ENCODE data around the gene NFIA. TPM values are rescaled to one million over a fixed set of nuclear protein-coding genes. Genes with fewer than 3 reads are reported as not detected.

Gene NFIA
- total and polyA plus RNA-seq, 2 of the 13 experiments (the other 11 are each of a cell fraction or from before 2014, with no cell fraction given): 14.7 to 28.5 TPM

DNA sequence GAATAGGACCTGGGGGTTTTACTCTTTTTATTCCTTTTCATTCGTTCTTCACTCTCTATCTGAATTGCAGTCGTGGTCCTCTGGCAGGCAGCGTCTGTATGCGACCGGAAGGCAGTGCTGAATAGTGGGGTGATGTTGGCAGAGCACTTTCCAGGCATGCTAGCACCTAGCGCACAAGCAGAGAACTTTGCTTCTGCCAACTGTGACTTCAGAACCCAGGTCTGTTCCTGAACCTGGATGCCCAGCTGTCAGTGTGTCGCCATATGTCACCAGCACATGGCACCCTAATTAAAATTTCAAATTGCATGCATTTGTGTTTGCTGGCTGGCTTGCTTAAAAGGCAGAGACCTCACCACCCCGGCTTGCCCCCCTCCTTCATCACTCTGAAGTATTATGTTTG, 116.2 kb downstream of the NFIA start:
- peaks cover 95% of the 10 kb centered on the region for H3K79me2 ChIP-seq (ENCODE audit: insufficient read depth, low read length)
- TF ChIP-seq BCL6 (CRISPR knock-in tag; IDR thresholded peaks at IDR 0.05) (no peak), HOXA7 (CRISPR knock-in tag; IDR thresholded peaks at IDR 0.05) (no peak), RFX5 (IDR thresholded peaks at IDR 0.05; ENCODE audit: low read depth, low read length) (no peak), ZNF20 (CRISPR knock-in tag; IDR thresholded peaks at IDR 0.05) (no peak), ZNF773 (CRISPR knock-in tag; IDR thresholded peaks at IDR 0.05; ENCODE audit: borderline replicate concordance) (no peak), ARID2 (CRISPR knock-in tag; IDR thresholded peaks at IDR 0.05; ENCODE audit: borderline replicate concordance) (no peak), ZNF709 (CRISPR knock-in tag; IDR thresholded peaks at IDR 0.05) (no peak), SMYD3 (CRISPR knock-in tag; IDR thresholded peaks at IDR 0.05) (no peak), HHEX (CRISPR knock-in tag; IDR thresholded peaks at IDR 0.05) (no peak), ZNF883 (CRISPR knock-in tag; IDR thresholded peaks at IDR 0.05; ENCODE audit: not compliant biosample characterization) (no peak), ZNF569 (CRISPR knock-in tag; IDR thresholded peaks at IDR 0.05; ENCODE audit: borderline replicate concordance) (no peak), SMAD3 (CRISPR knock-in tag; IDR thresholded peaks at IDR 0.05) (no peak)
- TF ChIP-seq, protein P1, sequence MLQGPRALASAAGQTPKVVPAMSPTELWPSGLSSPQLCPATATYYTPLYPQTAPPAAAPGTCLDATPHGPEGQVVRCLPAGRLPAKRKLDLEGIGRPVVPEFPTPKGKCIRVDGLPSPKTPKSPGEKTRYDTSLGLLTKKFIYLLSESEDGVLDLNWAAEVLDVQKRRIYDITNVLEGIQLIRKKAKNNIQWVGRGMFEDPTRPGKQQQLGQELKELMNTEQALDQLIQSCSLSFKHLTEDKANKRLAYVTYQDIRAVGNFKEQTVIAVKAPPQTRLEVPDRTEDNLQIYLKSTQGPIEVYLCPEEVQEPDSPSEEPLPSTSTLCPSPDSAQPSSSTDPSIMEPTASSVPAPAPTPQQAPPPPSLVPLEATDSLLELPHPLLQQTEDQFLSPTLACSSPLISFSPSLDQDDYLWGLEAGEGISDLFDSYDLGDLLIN (CRISPR knock-in tag; IDR thresholded peaks at IDR 0.05; ENCODE audit: borderline replicate concordance): no peak
- ATAC-seq (no peak), DNase-seq (ENCODE audit: low spot score) (no peak), FAIRE-seq (no peak)
- H3K36me3 ChIP-seq (replicated peaks in 1 of 2; ENCODE audit: control insufficient read depth in 1 of 2, insufficient read depth in 2 of 2, low read length in 2 of 2): no peaks in the 10 kb centered on the region
- intact Hi-C loops (cut with micrococcal nuclease; ENCODE audit: unreplicated experiment): no loop called here
- no TSS peak for BruUV-seq (replicated peaks)
- no peak overlapping the region for H2AFZ ChIP-seq (ENCODE audit: low read length)
- in situ Hi-C loops (cut with HindIII; ENCODE audit: extremely low pct_ligation_motif_present, low pct_unique_long_range_greater_than_20kb): no loop called here
- no peak overlapping the region for H3K27ac ChIP-seq (ENCODE audit: extremely low read length, insufficient read depth, low read length)
- CTCF ChIA-PET (ENCODE audit: low intra/inter-chr PET ratio, low total read pairs): no interaction called here
- WGBS (ENCODE audit: low lambda C conversion rate): 95% methylated on average over 8 of the region's 8 CpGs
- no peaks in the 10 kb centered on the region for H3K27me3 ChIP-seq (ENCODE audit: control insufficient read depth in 1 of 2, insufficient read depth in 2 of 2, low read length in 2 of 2)
- no peak overlapping the region for H3K9ac ChIP-seq (ENCODE audit: insufficient read depth, low read depth, low read length)
- peaks cover 22% of the 10 kb centered on the region for H3K4me1 ChIP-seq (ENCODE audit: insufficient read depth, low read length)
- no peaks in the 10 kb centered on the region for H4K20me1 ChIP-seq (ENCODE audit: insufficient read depth, low read length)
- H3K4me3 ChIP-seq (replicated peaks in 1 of 3; ENCODE audit: insufficient read depth in 1 of 3, low read depth in 2 of 3, low read length in 3 of 3): no peak overlapping the region
- H3K9me3 ChIP-seq (ENCODE audit: low read length): no peaks in the 10 kb centered on the region
- H3K4me2 ChIP-seq (ENCODE audit: low read depth, low read length): no peak overlapping the region
- POLR2A ChIA-PET: no interaction called here
